Stomach (tissue), 9 donors: ENCODE results near the gene EPHB6. TPM values are rescaled to one million over a fixed set of nuclear protein-coding genes. Genes with fewer than 3 reads are reported as not detected.

Source experiments
- DNase-seq, 2 donors: peaks; one replicate each; pipeline versions ENCODE4 v3.0.0 to v3.0.0-alpha.2; 2013 to 2019
- H3K27ac ChIP-seq, 5 donors: fragments of 200-600 bp in 4 of 5; sonication (generic) in 4 of 5; one replicate each; pipeline ENCODE4 v1.5.1; 2013 to 2019; ENCODE audit warnings: mild to moderate bottlenecking in 1 of 5, moderate library complexity in 1 of 5
- H3K27me3 ChIP-seq, 3 donors: fragments of 200-600 bp; sonication (generic); one replicate each; pipeline ENCODE4 v1.5.1; 2017 to 2019; ENCODE audit warnings: mixed run types in 1 of 3
- H3K36me3 ChIP-seq, 4 donors: fragments of 200-600 bp; sonication (generic); 1 replicate in 3 of 4; 2 replicates in 1 of 4; pipeline ENCODE4 v1.5.1; 2016 to 2019
- H3K4me1 ChIP-seq, 4 donors: fragments of 200-600 bp; sonication (generic); one replicate each; pipeline ENCODE4 v1.5.1; 2016 to 2019
- H3K4me3 ChIP-seq, 4 donors: fragments of 200-600 bp; sonication (generic) in 3 of 4; one replicate each; pipeline ENCODE4 v1.5.1; 2016 to 2019; ENCODE audit warnings: mild to moderate bottlenecking in 1 of 4
- H3K9me3 ChIP-seq, 4 donors: fragments of 200-600 bp; sonication (generic); one replicate each; pipeline ENCODE4 v1.5.1; 2016 to 2019
- CTCF ChIP-seq, 7 experiments: fragments of 450-650 bp in 4 of 7; fragments of 200-600 bp in 3 of 7; sonication (generic) in 3 of 7; IDR thresholded peaks; one replicate each; pipeline ENCODE4 v1.5.1; 2016 to 2019; ENCODE audit warnings: antibody characterized with exemption in 7 of 7, control low read depth in 2 of 7, mild to moderate bottlenecking in 1 of 7
- EP300 ChIP-seq: sonication (generic); formaldehyde crosslinking; IDR thresholded peaks from one replicate; pipeline ENCODE4 v1.6.1; 2017; ENCODE audit warnings: antibody characterized with exemption
- POLR2A ChIP-seq, 4 donors: fragments of 450-650 bp; IDR thresholded peaks; one replicate each; pipeline ENCODE4 v1.6.1; 2016; ENCODE audit warnings: antibody characterized with exemption in 4 of 4, control low read depth in 2 of 4, mild to moderate bottlenecking in 1 of 4, moderate library complexity in 1 of 4
- POLR2AphosphoS5 ChIP-seq, 3 donors: sonication (generic); formaldehyde crosslinking; IDR thresholded peaks; one replicate each; pipeline ENCODE4 v1.6.1; 2016; ENCODE audit warnings: antibody characterized with exemption in 3 of 3
- WGBS, 5 donors: extraction: QIAGEN DNeasy Blood & Tissue Kit in 3 of 5; methylation state at CpG; one replicate each; pipeline versions ENCODE4 v1.1.5 to v1.1.7; 2013 to 2018; 5-methylcytosine and 5-hydroxymethylcytosine counted together
- intact Hi-C: fragments of 100-400 bp; cut with DNase I; formaldehyde crosslinking; loops from one replicate; pipeline ENCODE4 v1.15.1; 2023; ENCODE audit warnings: low total_unique reads
- polyA plus RNA-seq, 3 donors: library from polyadenylated mRNA; stranded (reverse); fragments of 200-250 nt; gene quantifications; one replicate each; pipeline ENCODE4 v1.2.3, GENCODE V29; 2013
- total RNA-seq, 5 donors: library from RNA; depleted of rRNA; stranded (reverse); fragments of >200 nt; gene quantifications; one replicate each; pipeline versions ENCODE4 v1.1.0 to v1.2.3, GENCODE V29; 2014 to 2016
- donor health status: healthy with polysubstance abuse.
- donor health status: Bipolar disorder and iron deficiency.
- donor health status: healthy.

Gene EPHB6
- total and polyA plus RNA-seq, 8 donors, result 5.4 to 23.1 (median 8.1) TPM

GRCh38 chr7:142867097-142867378, 12.2 kb downstream of the EPHB6 start:
- peaks cover 4 to 59% (median 42%) of the 10 kb centered on the region in 4 donors for H3K36me3 ChIP-seq
- TF ChIP-seq POLR2A (IDR thresholded peaks at IDR 0.05), result no peak
- TF ChIP-seq CTCF (IDR thresholded peaks at IDR 0.05), result no peak
- TF ChIP-seq EP300, result no peak
- TF ChIP-seq POLR2AphosphoS5 (IDR thresholded peaks at IDR 0.05), result no peak
- intact Hi-C loops, result no loop called here
- no peak overlapping the region for H3K4me3 ChIP-seq
- H3K9me3 ChIP-seq, result no peaks in the 10 kb centered on the region
- H3K4me1 ChIP-seq, result no peaks in the 10 kb centered on the region
- no peak for DNase-seq
- no peak overlapping the region for H3K27ac ChIP-seq
- 73 to 82% (median 78%) methylated on average over 4 of the region's 4 CpGs for WGBS, 5 donors
- H3K27me3 ChIP-seq, result no peaks in the 10 kb centered on the region

GRCh38 chr7:142867398-142868187, 12.7 kb downstream of the EPHB6 start:
- Histone ChIP-seq H3K4me1 (no peaks in the 10 kb centered on the region), H3K27me3 (no peaks in the 10 kb centered on the region), H3K36me3 (peaks cover 4 to 58% (median 45%) of the 10 kb centered on the region in 4 donors), H3K9me3 (no peaks in the 10 kb centered on the region), H3K4me3 (no peak overlapping the region), H3K27ac (no peak overlapping the region)
- TF ChIP-seq POLR2A (IDR thresholded peaks at IDR 0.05) (no peak), CTCF (IDR thresholded peaks at IDR 0.05) (no peak), POLR2AphosphoS5 (IDR thresholded peaks at IDR 0.05) (no peak), EP300 (no peak)
- no peak for DNase-seq
- 78 to 84% (median 82%) methylated on average over 15 to 18 of the region's 18 CpGs for WGBS, 5 donors
- intact Hi-C loops, result no loop called here

- TF ChIP-seq EP300 (no peak), POLR2A (IDR thresholded peaks at IDR 0.05) (no peak), POLR2AphosphoS5 (IDR thresholded peaks at IDR 0.05) (no peak), CTCF (IDR thresholded peaks at IDR 0.05) (no peak)
- intact Hi-C loops, result no loop called here
- WGBS, 5 donors, result 69 to 78% (median 76%) methylated on average over 24 to 31 of the region's 31 CpGs
- H3K4me1 ChIP-seq, result no peaks in the 10 kb centered on the region
- no peak for DNase-seq
- H3K9me3 ChIP-seq, result no peaks in the 10 kb centered on the region
- H3K27me3 ChIP-seq, result no peaks in the 10 kb centered on the region
- H3K4me3 ChIP-seq, result no peak overlapping the region
- peaks cover 0 to 51% (median 38%) of the 10 kb centered on the region in 4 donors for H3K36me3 ChIP-seq
- H3K27ac ChIP-seq, result no peak overlapping the region
Observed at GRCh38 chr7:142868188-142868985, 13.5 kb downstream of the EPHB6 start.

- DNase-seq, result no peak
- Histone ChIP-seq H3K4me3 (no peak overlapping the region), H3K27ac (no peak overlapping the region), H3K4me1 (no peaks in the 10 kb centered on the region), H3K9me3 (no peaks in the 10 kb centered on the region), H3K27me3 (no peaks in the 10 kb centered on the region), H3K36me3 (peaks cover 0 to 45% (median 33%) of the 10 kb centered on the region in 4 donors)
- intact Hi-C loops, result no loop called here
- WGBS, 5 donors, result 90 to 95% (median 93%) methylated on average over 11 of the region's 11 CpGs
- TF ChIP-seq POLR2AphosphoS5 (IDR thresholded peaks at IDR 0.05) (no peak), CTCF (IDR thresholded peaks at IDR 0.05) (no peak), POLR2A (IDR thresholded peaks at IDR 0.05) (no peak), EP300 (no peak)
Observed at GRCh38 chr7:142868986-142869415, 14.1 kb downstream of the EPHB6 start.
